Measurements from ENCODE around the gene SRBD1. TPM values are rescaled to one million over a fixed set of nuclear protein-coding genes. Genes with fewer than 3 reads are reported as not detected.

The SRBD1 gene
- total and polyA plus RNA-seq, 2 donors (not counting 1 experiment from before 2014, with no cell fraction given) = 9.6 to 18.7 TPM

DNA sequence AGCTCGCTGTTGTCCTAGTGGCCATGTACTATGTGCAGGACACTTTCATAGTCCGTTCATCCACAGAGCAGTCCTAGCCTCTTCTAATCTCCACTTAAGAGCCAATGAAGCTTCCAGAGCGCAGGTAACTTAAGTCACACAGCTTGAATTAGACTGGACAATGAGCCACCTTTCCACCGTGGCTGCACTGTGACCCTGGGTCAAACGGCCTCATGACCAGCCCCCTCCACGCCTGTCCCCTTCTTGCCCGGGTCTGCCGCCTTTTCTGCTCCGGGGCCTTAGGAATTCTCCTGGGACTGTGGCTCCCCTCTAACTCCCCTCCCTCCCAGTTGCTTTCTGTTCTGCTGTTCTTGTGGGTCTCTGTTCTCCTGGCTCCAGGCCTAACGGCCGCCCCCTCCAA is 32.0 kb upstream of the SRBD1 start:
- no peak for TF ChIP-seq CTCF (conservative IDR thresholded peaks at IDR 0.05 in 1 of 2, IDR thresholded peaks at IDR 0.05 in 1 of 2; ENCODE audit: low read depth in 1 of 2, low read length in 2 of 2)
- no peak for TF ChIP-seq EZH2 (IDR thresholded peaks at IDR 0.05; ENCODE audit: low read length, missing control alignments)
- H3K9me3 ChIP-seq (ENCODE audit: control insufficient read depth, insufficient read depth, low read depth, low read length) = no peaks in the 10 kb centered on the region
- peak overlapping the region; percentile 87 for H3K4me2 ChIP-seq (ENCODE audit: extremely low read depth, insufficient read depth, low read length)
- peak overlapping the region; percentile 73 for H2AFZ ChIP-seq (ENCODE audit: low read length)
- DNase-seq (ENCODE audit: low read depth in 2 of 2) = peak; percentile 6 to 11
- peak overlapping the region; percentile 74 for H3K9ac ChIP-seq (ENCODE audit: insufficient read depth, low read length)
- peak overlapping the region; percentile 47 for H3K27ac ChIP-seq (ENCODE audit: insufficient read depth, low read length)
- no peaks in the 10 kb centered on the region for H3K36me3 ChIP-seq (ENCODE audit: control insufficient read depth, insufficient read depth, low read length)
- H4K20me1 ChIP-seq (ENCODE audit: control insufficient read depth, extremely low read depth, insufficient read depth, low read length) = no peaks in the 10 kb centered on the region
- H3K4me3 ChIP-seq (replicated peaks in 1 of 4; ENCODE audit: control extremely low read depth in 1 of 4, insufficient read depth in 1 of 4, low read depth in 3 of 4, low read length in 4 of 4) = peak overlapping the region; percentile 52 to 83 (median 70)
- H3K27me3 ChIP-seq (ENCODE audit: control insufficient read depth, insufficient read depth, low read length) = peaks cover 7% of the 10 kb centered on the region
- H3K4me1 ChIP-seq (ENCODE audit: control insufficient read depth, extremely low read depth, insufficient read depth, low read length) = no peaks in the 10 kb centered on the region
- H3K79me2 ChIP-seq (ENCODE audit: control insufficient read depth, insufficient read depth, low read length) = no peaks in the 10 kb centered on the region

DNA sequence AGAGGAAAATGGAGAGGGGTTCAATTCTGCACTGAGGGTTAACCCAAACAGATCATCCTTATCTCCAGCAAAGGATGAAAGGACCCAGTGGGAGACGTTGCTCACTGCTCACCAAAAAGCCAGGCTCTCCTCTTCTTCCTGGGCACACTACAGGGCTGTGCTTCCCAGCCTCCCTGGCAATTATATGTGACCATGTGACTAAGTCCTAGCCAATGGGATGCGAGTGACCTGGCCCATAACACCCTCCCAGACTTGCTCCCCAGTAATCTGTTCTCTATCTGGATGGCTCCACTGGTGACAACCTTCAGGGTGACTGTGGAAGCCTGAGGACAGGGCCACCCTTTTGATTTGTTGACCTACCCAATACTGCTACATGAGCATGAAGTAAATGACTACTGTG is 29.5 kb upstream of the SRBD1 start:
- no peak overlapping the region for H3K4me2 ChIP-seq (ENCODE audit: extremely low read depth, insufficient read depth, low read length)
- no peaks in the 10 kb centered on the region for H3K36me3 ChIP-seq (ENCODE audit: control insufficient read depth, insufficient read depth, low read length)
- no peak overlapping the region for H3K9ac ChIP-seq (ENCODE audit: insufficient read depth, low read length)
- no peak overlapping the region for H3K27ac ChIP-seq (ENCODE audit: insufficient read depth, low read length)
- H3K9me3 ChIP-seq (ENCODE audit: control insufficient read depth, insufficient read depth, low read depth, low read length) = no peaks in the 10 kb centered on the region
- no peaks in the 10 kb centered on the region for H3K79me2 ChIP-seq (ENCODE audit: control insufficient read depth, insufficient read depth, low read length)
- H3K27me3 ChIP-seq (ENCODE audit: control insufficient read depth, insufficient read depth, low read length) = peaks cover 7% of the 10 kb centered on the region
- H3K4me1 ChIP-seq (ENCODE audit: control insufficient read depth, extremely low read depth, insufficient read depth, low read length) = no peaks in the 10 kb centered on the region
- no peak for DNase-seq (ENCODE audit: low read depth in 2 of 2)
- no peak for TF ChIP-seq EZH2 (IDR thresholded peaks at IDR 0.05; ENCODE audit: low read length, missing control alignments)
- no peak for TF ChIP-seq CTCF (conservative IDR thresholded peaks at IDR 0.05 in 1 of 2, IDR thresholded peaks at IDR 0.05 in 1 of 2; ENCODE audit: low read depth in 1 of 2, low read length in 2 of 2)
- no peak overlapping the region for H3K4me3 ChIP-seq (replicated peaks in 1 of 4; ENCODE audit: control extremely low read depth in 1 of 4, insufficient read depth in 1 of 4, low read depth in 3 of 4, low read length in 4 of 4)
- no peak overlapping the region for H2AFZ ChIP-seq (ENCODE audit: low read length)
- H4K20me1 ChIP-seq (ENCODE audit: control insufficient read depth, extremely low read depth, insufficient read depth, low read length) = no peaks in the 10 kb centered on the region

- Histone ChIP-seq H3K27me3 (ENCODE audit: control insufficient read depth, insufficient read depth, low read length) (peaks cover 6% of the 10 kb centered on the region), H3K4me2 (ENCODE audit: extremely low read depth, insufficient read depth, low read length) (no peak overlapping the region), H3K4me3 (replicated peaks in 1 of 4; ENCODE audit: control extremely low read depth in 1 of 4, insufficient read depth in 1 of 4, low read depth in 3 of 4, low read length in 4 of 4) (no peak overlapping the region), H3K36me3 (ENCODE audit: control insufficient read depth, insufficient read depth, low read length) (no peaks in the 10 kb centered on the region), H3K79me2 (ENCODE audit: control insufficient read depth, insufficient read depth, low read length) (no peaks in the 10 kb centered on the region), H3K9me3 (ENCODE audit: control insufficient read depth, insufficient read depth, low read depth, low read length) (no peaks in the 10 kb centered on the region), H4K20me1 (ENCODE audit: control insufficient read depth, extremely low read depth, insufficient read depth, low read length) (no peaks in the 10 kb centered on the region), H2AFZ (ENCODE audit: low read length) (no peak overlapping the region), H3K27ac (ENCODE audit: insufficient read depth, low read length) (no peak overlapping the region), H3K9ac (ENCODE audit: insufficient read depth, low read length) (no peak overlapping the region), H3K4me1 (ENCODE audit: control insufficient read depth, extremely low read depth, insufficient read depth, low read length) (no peaks in the 10 kb centered on the region)
- TF ChIP-seq CTCF (conservative IDR thresholded peaks at IDR 0.05 in 1 of 2, IDR thresholded peaks at IDR 0.05 in 1 of 2; ENCODE audit: low read depth in 1 of 2, low read length in 2 of 2) = no peak
- TF ChIP-seq EZH2 (IDR thresholded peaks at IDR 0.05; ENCODE audit: low read length, missing control alignments) = no peak
- peak; percentile 26 to 82 for DNase-seq (ENCODE audit: low read depth in 2 of 2)
These were observed 26.4 kb upstream of the SRBD1 start for GRCh38 chr2:45637440-45637839.

Data from fibroblast of lung (primary cell).